ENCODE results near the gene DOCK7. TPM values are rescaled to one million over a fixed set of nuclear protein-coding genes. Genes with fewer than 3 reads are reported as not detected.

The DOCK7 gene
- total RNA-seq, 3 donors from 2014 or later: 40.4 to 53.7 (median 41.9) TPM

- TF ChIP-seq, protein P1, sequence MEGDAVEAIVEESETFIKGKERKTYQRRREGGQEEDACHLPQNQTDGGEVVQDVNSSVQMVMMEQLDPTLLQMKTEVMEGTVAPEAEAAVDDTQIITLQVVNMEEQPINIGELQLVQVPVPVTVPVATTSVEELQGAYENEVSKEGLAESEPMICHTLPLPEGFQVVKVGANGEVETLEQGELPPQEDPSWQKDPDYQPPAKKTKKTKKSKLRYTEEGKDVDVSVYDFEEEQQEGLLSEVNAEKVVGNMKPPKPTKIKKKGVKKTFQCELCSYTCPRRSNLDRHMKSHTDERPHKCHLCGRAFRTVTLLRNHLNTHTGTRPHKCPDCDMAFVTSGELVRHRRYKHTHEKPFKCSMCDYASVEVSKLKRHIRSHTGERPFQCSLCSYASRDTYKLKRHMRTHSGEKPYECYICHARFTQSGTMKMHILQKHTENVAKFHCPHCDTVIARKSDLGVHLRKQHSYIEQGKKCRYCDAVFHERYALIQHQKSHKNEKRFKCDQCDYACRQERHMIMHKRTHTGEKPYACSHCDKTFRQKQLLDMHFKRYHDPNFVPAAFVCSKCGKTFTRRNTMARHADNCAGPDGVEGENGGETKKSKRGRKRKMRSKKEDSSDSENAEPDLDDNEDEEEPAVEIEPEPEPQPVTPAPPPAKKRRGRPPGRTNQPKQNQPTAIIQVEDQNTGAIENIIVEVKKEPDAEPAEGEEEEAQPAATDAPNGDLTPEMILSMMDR (IDR thresholded peaks at IDR 0.05): no peak
- no peak for DNase-seq
- ATAC-seq: no peak
- Histone ChIP-seq H3K4me3 (no peak overlapping the region), H3K9me3 (no peaks in the 10 kb centered on the region), H3K4me1 (ENCODE audit: low read depth) (no peaks in the 10 kb centered on the region), H3K36me3 (ENCODE audit: low read depth) (no peaks in the 10 kb centered on the region)
- intact Hi-C loops (cut with DNase I, micrococcal nuclease): no loop called here
Observed at GRCh38 chr1:62450301-62450700, 237.9 kb downstream of the DOCK7 start.

- DNase-seq (no peak), ATAC-seq (no peak)
- H3K36me3 ChIP-seq (ENCODE audit: low read depth): no peaks in the 10 kb centered on the region
- H3K4me3 ChIP-seq: no peak overlapping the region
- no peaks in the 10 kb centered on the region for H3K4me1 ChIP-seq (ENCODE audit: low read depth)
- intact Hi-C loops (cut with DNase I, micrococcal nuclease): no loop called here
- no peaks in the 10 kb centered on the region for H3K9me3 ChIP-seq
- TF ChIP-seq, protein P1 (IDR thresholded peaks at IDR 0.05): no peak
Observed at GRCh38 chr1:62448221-62448933, 239.8 kb downstream of the DOCK7 start.

DNA sequence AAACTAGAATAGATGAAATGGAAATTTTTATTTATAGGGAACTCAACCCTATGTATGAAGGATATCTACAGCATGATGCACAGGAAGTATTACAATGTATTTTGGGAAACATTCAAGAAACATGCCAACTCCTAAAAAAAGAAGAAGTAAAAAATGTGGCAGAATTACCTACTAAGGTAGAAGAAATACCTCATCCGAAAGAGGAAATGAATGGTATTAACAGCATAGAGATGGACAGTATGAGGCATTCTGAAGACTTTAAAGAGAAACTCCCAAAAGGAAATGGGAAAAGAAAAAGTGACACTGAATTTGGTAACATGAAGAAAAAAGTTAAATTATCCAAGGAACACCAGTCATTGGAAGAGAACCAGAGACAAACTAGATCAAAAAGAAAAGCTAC, 243.5 kb downstream of the DOCK7 start:
- no peaks in the 10 kb centered on the region for H3K36me3 ChIP-seq (ENCODE audit: low read depth)
- TF ChIP-seq, protein P1 (IDR thresholded peaks at IDR 0.05): no peak
- H3K4me3 ChIP-seq: no peak overlapping the region
- DNase-seq (no peak), ATAC-seq (no peak)
- no peaks in the 10 kb centered on the region for H3K9me3 ChIP-seq
- intact Hi-C loops (cut with DNase I, micrococcal nuclease): no loop called here
- peaks cover under 1% of the 10 kb centered on the region for H3K4me1 ChIP-seq (ENCODE audit: low read depth)

DNA sequence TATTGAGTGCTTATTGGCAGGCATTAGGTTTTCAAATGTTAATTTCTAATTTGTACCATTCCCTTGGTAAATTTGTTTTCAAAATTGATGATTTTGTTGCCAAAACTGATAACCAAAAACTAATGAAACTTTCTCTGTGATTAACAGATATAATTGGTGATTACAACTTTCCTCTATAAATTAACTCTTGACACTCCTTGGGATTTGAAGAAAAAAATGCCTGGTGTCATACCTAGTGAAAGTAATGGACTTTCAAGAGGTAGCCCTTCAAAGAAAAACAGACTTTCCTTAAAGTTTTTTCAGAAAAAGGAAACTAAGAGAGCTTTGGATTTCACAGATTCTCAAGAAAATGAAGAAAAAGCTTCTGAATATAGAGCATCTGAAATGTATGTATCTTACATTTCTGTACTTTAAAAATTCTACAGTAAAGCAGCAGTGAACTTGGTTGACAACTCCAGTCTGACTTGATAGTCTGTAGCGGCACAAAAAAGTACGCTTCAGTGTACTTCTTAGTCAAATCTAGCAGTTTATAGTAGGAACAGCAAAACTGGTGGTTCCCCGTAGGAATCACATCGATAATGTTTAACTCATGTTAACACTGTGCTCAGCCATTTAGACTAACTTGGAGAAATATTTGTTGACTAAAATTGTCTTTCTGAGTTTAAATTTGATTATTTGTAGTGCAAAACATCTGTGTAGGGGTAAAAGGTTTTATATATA, 248.4 kb downstream of the DOCK7 start:
- no peaks in the 10 kb centered on the region for H3K9me3 ChIP-seq
- no peak overlapping the region for H3K4me3 ChIP-seq
- intact Hi-C loops (cut with DNase I, micrococcal nuclease): no loop called here
- peaks cover 24% of the 10 kb centered on the region for H3K4me1 ChIP-seq (ENCODE audit: low read depth)
- TF ChIP-seq, protein P1 (IDR thresholded peaks at IDR 0.05): no peak
- ATAC-seq (no peak), DNase-seq (no peak)
- peaks cover 7% of the 10 kb centered on the region for H3K36me3 ChIP-seq (ENCODE audit: low read depth)

DNA sequence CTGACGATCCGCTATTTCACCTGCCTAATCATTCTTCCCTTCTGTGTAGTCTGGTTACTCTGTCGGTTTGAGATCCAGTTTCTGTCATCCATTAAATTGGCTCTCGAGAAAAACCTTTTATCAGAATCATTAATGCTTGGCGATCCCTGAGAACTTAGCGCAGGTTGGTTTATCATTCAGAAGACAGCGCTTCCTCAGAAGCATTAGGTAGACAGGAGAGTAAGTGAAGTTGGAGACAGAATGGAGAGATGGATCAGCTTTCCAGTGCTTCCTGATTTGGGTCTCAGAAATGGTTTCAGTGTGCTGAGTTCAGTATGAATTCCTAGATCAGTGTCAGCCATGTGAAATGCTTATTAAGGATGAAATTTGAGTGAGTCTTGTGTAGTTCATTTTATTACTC, 250.0 kb downstream of the DOCK7 start:
- H3K36me3 ChIP-seq (ENCODE audit: low read depth): peaks cover 7% of the 10 kb centered on the region
- ATAC-seq (no peak), DNase-seq (no peak)
- H3K9me3 ChIP-seq: no peaks in the 10 kb centered on the region
- peaks cover 24% of the 10 kb centered on the region for H3K4me1 ChIP-seq (ENCODE audit: low read depth)
- intact Hi-C loops (cut with DNase I, micrococcal nuclease): no loop called here
- no peak overlapping the region for H3K4me3 ChIP-seq
- TF ChIP-seq, protein P1 (IDR thresholded peaks at IDR 0.05): no peak

Measured in mucosa of descending colon (tissue), 3 donors.